ENCODE data around the gene EPS8L3. TPM values are rescaled to one million over a fixed set of nuclear protein-coding genes. Genes with fewer than 3 reads are reported as not detected.
A peak's percentile ranks its signal among the peaks of the same experiment; 100 is the strongest.

Gene EPS8L3, protein sequence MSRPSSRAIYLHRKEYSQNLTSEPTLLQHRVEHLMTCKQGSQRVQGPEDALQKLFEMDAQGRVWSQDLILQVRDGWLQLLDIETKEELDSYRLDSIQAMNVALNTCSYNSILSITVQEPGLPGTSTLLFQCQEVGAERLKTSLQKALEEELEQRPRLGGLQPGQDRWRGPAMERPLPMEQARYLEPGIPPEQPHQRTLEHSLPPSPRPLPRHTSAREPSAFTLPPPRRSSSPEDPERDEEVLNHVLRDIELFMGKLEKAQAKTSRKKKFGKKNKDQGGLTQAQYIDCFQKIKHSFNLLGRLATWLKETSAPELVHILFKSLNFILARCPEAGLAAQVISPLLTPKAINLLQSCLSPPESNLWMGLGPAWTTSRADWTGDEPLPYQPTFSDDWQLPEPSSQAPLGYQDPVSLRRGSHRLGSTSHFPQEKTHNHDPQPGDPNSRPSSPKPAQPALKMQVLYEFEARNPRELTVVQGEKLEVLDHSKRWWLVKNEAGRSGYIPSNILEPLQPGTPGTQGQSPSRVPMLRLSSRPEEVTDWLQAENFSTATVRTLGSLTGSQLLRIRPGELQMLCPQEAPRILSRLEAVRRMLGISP
- total RNA-seq: not detected
- under 1 TPM; 0.21 to 0.99 (median 0.52) TPM for polyA plus RNA-seq (ENCODE audit: insufficient read length in 6 of 6)
- long read RNA-seq, donor 1: 0 reads
- long read RNA-seq, donor 2: 0 reads
- long read RNA-seq, donor 3: 0 reads
- long read RNA-seq, donor 4: 0 reads
- long read RNA-seq, donor 5: 0 reads
- long read RNA-seq, donor 6: 0 reads
- long read RNA-seq, donor 7: 0 reads
- long read RNA-seq, donor 8: 0 reads
- long read RNA-seq, donor 9: 0 reads
- long read RNA-seq, donor 10: 0 reads
- long read RNA-seq, donor 11: 0 reads
- long read RNA-seq, donor 12: 0 reads

DNA sequence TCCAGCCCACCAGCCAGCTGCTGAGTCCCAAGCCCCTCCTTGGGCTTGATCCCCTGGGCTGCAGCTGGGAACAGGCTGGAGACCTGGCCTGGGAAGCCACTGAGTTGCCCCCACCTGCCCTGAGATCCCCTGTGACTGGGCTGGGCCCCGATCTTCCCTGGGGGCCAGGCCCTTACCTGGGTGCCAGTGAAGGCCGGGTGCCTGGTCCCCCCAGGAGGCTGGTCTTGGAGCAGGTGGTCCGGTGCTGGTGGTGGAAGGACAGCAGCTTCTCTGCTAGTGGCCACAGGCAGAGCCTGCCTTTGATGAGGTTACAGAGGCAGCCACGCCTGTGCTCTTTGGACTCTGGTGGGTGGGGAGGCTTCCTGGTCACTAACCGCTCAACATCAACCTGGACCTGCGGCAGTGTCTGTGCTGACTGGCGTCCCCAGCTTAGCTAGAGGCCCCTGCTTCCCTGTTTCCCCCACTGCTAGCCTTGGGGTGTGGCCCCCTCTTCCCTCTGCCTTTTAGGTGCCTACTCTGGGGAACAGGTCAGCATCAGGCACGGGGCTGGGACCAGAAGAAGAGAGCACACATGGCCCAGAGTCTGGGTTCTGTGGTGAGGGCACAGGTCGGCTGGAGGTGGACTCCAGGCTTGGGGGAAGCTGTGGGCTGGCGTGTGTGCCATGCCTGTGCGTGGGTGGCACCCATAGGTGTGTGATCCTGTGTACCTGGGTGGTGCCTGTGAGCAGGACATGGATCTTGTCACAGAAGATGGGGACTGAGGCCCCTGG, at the start of gene EPS8L3:
Gene EPS8L3, minus strand, starts transcription at position 278 of the 770 bp plus-strand sequence. CDS start 2,174 bp downstream, outside the sequence.
- DNase-seq (peak in 2 of 4 donors; percentile 26 to 48), ATAC-seq (no peak)
- peak within 1 kb of the TSS in 1 of 2 donors; percentile 38 for H3K27ac ChIP-seq
- TF ChIP-seq, protein P1, sequence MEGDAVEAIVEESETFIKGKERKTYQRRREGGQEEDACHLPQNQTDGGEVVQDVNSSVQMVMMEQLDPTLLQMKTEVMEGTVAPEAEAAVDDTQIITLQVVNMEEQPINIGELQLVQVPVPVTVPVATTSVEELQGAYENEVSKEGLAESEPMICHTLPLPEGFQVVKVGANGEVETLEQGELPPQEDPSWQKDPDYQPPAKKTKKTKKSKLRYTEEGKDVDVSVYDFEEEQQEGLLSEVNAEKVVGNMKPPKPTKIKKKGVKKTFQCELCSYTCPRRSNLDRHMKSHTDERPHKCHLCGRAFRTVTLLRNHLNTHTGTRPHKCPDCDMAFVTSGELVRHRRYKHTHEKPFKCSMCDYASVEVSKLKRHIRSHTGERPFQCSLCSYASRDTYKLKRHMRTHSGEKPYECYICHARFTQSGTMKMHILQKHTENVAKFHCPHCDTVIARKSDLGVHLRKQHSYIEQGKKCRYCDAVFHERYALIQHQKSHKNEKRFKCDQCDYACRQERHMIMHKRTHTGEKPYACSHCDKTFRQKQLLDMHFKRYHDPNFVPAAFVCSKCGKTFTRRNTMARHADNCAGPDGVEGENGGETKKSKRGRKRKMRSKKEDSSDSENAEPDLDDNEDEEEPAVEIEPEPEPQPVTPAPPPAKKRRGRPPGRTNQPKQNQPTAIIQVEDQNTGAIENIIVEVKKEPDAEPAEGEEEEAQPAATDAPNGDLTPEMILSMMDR (IDR thresholded peaks at IDR 0.05): no peak
- intact Hi-C loops (cut with DNase I): no loop called here
- H3K27me3 ChIP-seq: no peaks in the 10 kb centered on the region
- no peaks in the 10 kb centered on the region for H3K36me3 ChIP-seq
- H3K4me1 ChIP-seq: peaks cover 4 to 15% of the 10 kb centered on the region in 2 donors
- H3K9me3 ChIP-seq: no peaks in the 10 kb centered on the region
- H3K4me3 ChIP-seq: no peak within 1 kb of the TSS

DNA sequence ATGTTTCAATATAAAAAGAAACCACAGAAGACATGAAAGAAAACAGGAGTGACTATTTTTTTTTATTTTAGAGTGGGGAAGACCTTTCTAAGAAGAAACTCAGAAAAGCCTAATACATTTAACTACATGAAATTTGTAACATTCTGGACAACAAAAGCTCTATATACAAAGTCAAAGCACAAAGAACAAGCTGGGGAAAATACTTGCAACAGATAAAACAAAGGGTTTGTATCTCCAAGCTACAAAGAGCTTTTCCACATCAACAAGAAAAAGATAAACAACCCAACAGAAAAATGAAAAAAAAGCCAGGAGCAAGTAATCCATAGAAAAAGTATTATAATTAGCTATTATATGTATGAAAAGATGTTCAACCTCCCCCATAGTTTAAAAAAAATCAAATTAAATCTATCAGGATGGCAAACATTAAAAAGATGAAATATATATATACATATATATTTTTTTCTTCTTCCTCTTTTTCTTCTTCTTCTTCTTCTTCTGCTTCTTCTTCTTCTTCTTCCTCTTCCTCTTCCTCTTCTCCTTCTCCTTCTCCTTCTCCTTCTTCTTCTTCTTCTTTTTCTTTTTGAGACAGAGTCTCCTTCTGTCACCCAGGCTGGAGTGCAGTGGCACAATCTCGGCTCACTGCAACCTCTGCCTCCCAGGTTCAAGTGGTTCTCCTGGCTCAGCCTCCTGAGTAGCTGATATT, 49.1 kb upstream of the EPS8L3 start:
- Histone ChIP-seq H3K9me3 (peaks cover 0 to 5% of the 10 kb centered on the region in 2 donors), H3K4me3 (no peak overlapping the region), H3K4me1 (peaks cover 0 to 30% of the 10 kb centered on the region in 2 donors), H3K27ac (peak overlapping the region in 1 of 2 donors; percentile 30), H3K36me3 (no peaks in the 10 kb centered on the region), H3K27me3 (no peaks in the 10 kb centered on the region)
- no peak for ATAC-seq
- intact Hi-C loops (cut with DNase I): no loop called here
- TF ChIP-seq, protein P1 (IDR thresholded peaks at IDR 0.05): no peak
- DNase-seq: no peak

DNA sequence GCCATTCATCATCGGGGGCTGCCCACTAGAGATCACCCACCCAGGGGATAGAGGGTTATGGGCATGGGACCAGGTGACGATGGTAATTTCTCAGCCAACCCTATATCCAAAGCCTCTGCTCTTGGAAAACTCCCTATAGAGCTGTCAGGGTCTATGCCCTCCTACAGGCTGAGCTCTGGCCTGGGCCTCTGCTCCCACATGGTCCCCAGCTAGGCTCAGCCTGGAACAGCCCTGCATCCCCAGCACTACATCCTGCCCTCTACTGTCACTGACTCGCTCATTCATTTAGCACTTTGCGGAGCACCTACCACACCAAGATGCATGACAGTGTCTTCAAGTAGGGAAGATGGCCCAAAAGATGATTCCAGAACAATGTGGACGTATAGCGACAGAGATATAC, 45.0 kb upstream of the EPS8L3 start:
- TF ChIP-seq, protein P1 (IDR thresholded peaks at IDR 0.05): no peak
- H3K9me3 ChIP-seq: no peaks in the 10 kb centered on the region
- H3K4me1 ChIP-seq: peaks cover 0 to 31% of the 10 kb centered on the region in 2 donors
- H3K36me3 ChIP-seq: no peaks in the 10 kb centered on the region
- intact Hi-C loops (cut with DNase I): no loop called here
- H3K27me3 ChIP-seq: no peaks in the 10 kb centered on the region
- DNase-seq: no peak
- no peak overlapping the region for H3K4me3 ChIP-seq
- no peak overlapping the region for H3K27ac ChIP-seq
- no peak for ATAC-seq

DNA sequence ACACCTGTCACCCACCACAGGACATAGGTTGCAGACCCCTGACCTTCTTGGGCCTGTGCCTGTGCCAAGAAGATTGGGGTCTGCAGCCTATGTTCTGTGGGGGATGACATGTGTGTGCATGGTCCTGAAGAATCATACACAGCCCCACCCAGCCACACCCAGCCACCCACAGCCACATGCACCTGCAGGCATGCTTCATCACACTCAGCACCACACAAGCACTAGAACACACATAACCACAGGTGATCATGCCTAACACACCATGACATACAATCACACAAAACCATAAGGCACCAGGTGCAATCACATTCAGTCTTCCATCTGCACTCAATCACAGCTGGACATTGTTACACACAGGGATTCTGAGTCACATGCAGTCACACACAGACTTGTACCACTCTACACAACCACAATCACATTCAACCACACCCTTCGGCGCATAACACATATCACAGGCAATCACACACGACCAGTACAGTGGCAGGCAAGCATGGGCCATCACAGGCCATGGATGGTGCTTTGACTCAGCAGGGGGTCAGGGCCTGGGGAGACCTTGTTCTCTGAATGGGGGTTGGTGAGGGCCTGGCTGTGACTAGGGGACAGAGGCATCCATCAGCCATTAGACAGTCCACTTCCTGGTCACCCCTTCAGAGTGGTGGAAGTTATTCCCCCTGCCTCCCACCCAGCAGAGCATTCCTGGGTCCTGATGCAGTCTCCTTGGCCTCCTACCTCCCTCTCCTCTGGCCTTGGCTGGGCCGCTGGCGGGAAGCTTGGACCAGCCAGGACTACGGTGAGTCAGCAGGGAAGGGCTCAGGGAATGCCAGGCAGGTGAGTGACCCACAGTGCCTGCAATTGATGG, 44.3 kb upstream of the EPS8L3 start:
- H3K4me3 ChIP-seq: no peak overlapping the region
- no peaks in the 10 kb centered on the region for H3K27me3 ChIP-seq
- peaks cover 0 to 31% of the 10 kb centered on the region in 2 donors for H3K4me1 ChIP-seq
- TF ChIP-seq, protein P1 (IDR thresholded peaks at IDR 0.05): no peak
- H3K36me3 ChIP-seq: no peaks in the 10 kb centered on the region
- no peak overlapping the region for H3K27ac ChIP-seq
- DNase-seq: no peak
- no peak for ATAC-seq
- no peaks in the 10 kb centered on the region for H3K9me3 ChIP-seq
- intact Hi-C loops (cut with DNase I): no loop called here
